HG03159 (cell line): ENCODE measurements around the gene GNAT3.

Source experiments
- ATAC-seq: cut with Tn5 transposase; IDR thresholded peaks from one replicate; pipeline ENCODE4 v1.9.1; 2021; ENCODE audit warnings: mild to moderate bottlenecking, moderate library complexity; ENCODE audit not compliant: unreplicated experiment

The GNAT3 gene

GRCh38 chr7:80505900-80506500 lies 5.9 kb downstream of the GNAT3 start:
- ATAC-seq: no peak

GRCh38 chr7:80500325-80500724 lies 11.5 kb downstream of the GNAT3 start:
- ATAC-seq: no peak

DNA sequence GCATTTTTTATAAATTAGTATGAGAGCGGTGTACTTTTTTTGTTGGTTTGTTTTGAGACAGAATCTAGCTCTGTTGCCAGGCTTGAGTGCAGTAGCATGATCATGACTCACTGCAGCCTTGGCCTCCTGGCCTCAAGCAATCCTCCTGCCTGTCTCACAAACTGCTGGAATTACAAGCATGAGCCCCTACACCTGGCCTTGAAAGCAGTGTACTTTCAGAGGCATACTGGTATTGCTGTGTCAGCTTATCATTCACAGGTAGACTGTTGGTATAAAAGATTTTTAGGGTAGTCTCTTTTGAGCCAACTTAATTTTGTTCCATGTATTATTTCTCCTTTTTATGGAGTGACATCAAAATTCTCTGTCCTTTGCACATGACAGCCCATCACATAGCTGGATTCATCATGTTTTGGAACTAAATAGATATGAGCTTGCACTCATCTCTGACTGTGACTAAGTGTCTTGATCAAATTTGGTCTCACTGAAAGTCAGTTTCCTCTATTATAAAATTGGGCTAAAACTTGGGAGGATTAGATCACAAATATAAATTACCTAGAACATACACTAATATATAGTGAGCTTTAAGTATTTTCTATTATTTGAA lies 12.4 kb downstream of the GNAT3 start:
- no peak for ATAC-seq

DNA sequence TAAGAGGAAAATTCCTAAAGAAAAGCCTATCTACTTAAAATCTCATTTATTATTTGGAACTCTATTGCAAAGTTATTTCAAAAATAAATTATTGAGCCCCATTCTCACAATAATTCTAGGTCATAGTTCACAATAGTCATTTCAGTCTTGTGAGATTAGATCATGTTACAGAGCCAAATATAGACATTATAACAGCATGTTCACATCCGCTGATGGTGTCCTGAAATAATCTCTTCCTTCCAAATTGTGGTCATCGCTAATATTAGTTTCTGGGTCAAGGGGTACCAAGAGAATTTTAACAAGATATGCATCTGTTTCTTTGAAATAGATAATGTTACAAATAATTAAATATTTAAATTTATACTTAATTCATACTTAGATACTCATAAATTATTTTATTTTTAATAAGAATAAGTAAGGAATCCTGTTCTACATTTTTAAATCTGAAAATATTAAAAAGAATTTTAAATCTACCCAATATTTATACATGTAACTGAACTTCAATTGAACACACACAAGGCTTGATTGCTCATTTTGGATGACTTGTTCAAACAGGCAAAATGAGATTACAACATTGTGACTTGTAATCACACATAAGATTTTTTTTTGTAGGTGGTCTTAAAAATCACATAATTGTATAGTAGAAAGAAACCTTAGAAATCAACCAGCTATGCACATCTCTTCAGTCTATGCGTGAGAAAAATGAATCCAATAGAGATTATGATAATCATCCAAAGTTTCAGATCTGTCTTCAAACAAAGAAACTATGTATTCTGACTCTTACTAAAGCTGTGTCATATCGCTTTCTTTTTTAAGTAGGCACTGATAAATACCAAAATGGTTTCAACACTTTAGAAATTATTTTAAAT lies 13.1 kb downstream of the GNAT3 start:
- ATAC-seq: no peak

GRCh38 chr7:80496586-80496985 lies 15.3 kb downstream of the GNAT3 start:
- ATAC-seq: no peak

DNA sequence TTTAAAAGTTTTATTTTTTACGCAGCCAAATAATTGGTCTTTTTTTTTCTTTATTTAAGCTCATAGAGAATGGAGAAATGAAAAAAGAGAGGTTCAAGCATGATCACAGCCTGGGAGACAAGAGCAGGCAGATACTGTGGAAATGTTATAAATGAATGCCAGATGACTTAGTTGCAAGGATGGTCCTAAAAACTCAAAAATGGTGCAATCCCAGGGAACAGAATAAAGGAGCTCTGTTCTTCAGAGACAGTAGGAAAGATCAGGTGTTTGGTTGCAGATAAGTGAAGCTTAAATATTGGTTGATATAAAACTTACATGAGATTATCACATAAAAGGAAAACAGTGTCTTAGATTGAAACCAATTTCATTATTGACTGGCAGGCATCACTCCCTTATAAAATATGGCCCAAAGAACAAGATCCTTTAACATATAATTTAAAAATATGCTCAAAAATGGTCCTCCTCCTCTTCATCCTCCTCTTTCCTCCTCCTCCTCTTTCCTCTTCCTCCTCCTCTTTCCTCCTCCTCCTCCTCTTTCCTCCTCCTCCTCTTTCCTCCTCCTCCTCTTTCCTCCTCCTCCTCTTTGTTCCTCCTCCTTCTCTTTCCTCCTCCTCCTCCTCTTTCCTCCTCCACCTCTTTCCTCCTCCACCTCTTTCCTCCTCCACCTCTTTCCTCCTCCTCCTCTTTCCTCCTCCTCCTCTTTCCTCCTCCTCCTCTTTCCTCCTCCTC lies 18.6 kb downstream of the GNAT3 start:
- no peak for ATAC-seq

DNA sequence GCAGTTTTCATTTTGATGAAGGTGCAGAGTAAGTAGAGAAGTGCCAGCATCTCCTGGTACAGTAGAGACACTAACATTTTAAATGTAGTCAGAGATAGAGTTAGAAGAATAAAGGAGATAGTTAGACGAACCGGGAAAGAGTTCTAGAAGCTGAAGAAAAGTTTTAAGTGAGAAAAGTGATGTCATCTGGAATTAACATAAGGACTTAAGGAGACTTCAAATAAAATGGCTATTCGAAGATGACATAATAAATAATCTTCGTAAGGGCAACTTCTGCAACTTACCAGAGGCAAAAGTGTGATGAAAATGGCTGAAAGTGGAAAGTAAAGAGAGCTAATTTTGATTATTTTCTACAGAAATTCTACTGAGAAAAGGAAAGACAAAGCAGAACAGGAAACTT lies 20.4 kb downstream of the GNAT3 start:
- no peak for ATAC-seq

DNA sequence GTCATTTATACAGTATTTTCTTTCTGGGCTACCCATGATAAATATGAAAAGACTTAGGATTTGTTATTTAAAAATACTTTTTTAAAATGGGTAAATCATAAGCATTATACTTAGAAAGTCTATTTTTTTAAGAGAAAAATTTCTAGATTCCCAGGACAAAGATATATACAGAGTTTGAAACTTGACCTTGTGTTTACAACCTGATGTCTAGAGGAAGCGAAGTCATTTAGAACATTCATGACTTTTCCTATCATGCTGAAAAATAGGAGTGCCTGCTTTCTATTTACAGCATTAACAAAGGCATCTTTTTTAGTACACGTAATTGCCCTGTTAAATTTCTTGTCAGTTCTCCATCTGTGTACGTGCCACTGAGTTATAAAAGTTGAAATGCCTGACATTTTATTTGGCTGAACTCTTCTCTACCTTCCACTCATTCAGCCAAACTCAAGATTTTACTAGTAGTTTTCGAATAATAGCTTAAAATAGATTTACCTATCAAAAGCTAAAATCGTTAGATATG lies 23.0 kb downstream of the GNAT3 start:
- ATAC-seq: no peak

GRCh38 chr7:80488406-80488805 lies 23.5 kb downstream of the GNAT3 start:
- ATAC-seq: no peak

- no peak for ATAC-seq
Observed at GRCh38 chr7:80485721-80486120, 26.1 kb downstream of the GNAT3 start.

DNA sequence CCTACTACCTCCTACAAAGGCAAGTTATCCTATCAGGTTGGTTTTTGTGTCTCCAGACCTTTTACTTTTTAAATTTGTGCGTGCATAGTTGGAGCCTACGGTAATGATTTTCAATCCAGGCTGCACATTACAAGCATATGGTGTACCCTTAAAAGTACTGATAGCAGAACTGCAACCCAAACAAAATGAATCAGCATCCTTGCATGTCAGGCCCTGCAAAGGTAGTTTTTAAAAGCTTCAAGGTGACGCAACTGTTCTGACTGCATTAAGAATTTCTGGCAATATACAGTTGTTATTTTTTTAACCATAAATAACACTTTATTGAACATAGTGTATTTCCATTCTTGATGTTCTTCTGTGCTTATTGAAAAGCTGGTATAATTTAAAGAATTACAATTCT lies 28.9 kb downstream of the GNAT3 start:
- ATAC-seq: no peak

GRCh38 chr7:80481196-80481884 lies 30.5 kb downstream of the GNAT3 start:
- no peak for ATAC-seq

DNA sequence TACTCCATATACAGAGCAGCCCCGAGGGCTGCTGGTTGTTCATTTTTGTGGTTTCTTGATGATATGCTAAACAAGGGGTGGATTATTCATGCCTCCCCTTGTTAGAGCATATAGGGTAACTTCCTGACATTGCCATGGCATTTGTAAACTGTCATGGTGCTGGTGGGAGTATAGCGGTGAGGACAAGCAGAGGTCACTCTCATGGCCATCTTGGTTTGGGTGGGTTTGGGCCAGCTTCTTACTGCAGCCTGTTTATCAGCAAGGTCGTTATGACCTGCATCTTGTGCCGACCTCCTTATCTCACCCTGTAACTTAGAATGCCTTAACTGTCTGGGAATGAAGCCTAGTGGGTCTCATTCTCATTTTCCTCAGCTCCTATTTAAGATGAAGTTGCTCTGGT lies 31.3 kb downstream of the GNAT3 start:
- ATAC-seq: no peak

- no peak for ATAC-seq
Observed at GRCh38 chr7:80478683-80479082, 33.2 kb downstream of the GNAT3 start.

- ATAC-seq: no peak
Observed at GRCh38 chr7:80476035-80476434, 35.8 kb downstream of the GNAT3 start.

GRCh38 chr7:80475383-80475782 lies 36.5 kb downstream of the GNAT3 start:
- no peak for ATAC-seq

DNA sequence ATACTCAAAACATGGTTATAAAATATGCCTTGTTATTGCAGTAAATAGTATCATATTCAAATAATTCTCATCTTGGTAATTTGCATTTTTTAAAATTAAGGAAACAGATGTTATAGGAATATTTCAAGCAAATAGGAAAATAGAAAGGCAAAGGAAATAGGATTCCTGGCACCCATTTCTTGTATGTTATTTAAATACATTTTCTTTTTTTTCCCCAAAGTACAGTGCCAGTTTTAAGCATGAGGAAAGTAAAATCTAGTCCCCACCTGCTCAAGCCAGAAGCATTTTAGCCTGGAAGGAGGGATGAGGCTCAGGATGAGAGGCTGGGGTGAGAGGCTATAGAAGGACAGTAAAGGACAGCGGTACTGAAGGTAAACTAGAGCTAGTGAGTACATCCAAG lies 38.1 kb downstream of the GNAT3 start:
- ATAC-seq: no peak

- no peak for ATAC-seq
Observed at GRCh38 chr7:80472491-80473200, 39.2 kb downstream of the GNAT3 start.

DNA sequence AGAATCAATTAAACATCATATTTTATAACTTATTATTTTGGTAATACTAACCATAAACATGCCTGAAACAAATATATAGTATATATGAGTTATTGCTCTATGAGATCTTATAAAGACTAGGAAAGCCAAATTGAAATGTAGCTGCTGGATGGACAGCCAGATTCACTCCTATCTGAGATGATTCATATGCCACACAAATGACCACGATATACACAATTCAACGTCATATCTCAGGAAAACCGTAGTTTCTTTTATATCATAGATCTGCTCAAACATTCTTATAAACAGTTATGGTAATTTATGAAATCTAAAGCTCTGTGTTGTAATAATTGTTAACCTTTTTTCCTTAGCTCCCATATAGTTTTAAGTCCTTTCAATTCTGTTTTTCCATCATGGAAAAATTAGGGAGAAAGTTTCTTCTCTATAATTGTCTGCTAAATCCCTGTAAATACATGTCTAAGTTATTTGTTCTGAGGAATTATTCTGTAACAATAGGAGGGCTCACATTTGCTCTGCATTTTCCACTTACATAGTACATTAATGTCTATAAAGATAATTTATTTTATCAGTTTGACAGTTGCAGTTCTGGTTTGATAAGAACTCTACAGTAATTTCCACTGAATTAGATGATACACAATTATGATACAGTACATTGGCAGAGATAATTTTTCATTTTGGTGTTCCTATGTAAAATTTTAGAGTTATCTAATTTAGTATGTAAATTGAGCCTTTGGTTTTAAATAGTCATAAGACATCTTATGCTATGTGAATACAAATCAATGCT lies 42.7 kb downstream of the GNAT3 start:
- ATAC-seq: no peak
